GM20000 (cell line): ENCODE measurements around the gene SYNCRIP.

ENCODE experiments used
- DNase-seq: peaks from one replicate; pipeline ENCODE4 v3.0.0; 2012; ENCODE audit warnings: low spot score
- CTCF ChIP-seq: IDR thresholded peaks from 2 replicates; pipeline ENCODE4 v1.5.1; 2012; ENCODE audit warnings: mild to moderate bottlenecking, control low read depth; ENCODE audit errors: extremely low read depth, missing control alignments

Gene SYNCRIP

GRCh38 chr6:85612690-85613474, 29.8 kb downstream of the SYNCRIP start:
- no peak for DNase-seq
- no peak for TF ChIP-seq CTCF

DNA sequence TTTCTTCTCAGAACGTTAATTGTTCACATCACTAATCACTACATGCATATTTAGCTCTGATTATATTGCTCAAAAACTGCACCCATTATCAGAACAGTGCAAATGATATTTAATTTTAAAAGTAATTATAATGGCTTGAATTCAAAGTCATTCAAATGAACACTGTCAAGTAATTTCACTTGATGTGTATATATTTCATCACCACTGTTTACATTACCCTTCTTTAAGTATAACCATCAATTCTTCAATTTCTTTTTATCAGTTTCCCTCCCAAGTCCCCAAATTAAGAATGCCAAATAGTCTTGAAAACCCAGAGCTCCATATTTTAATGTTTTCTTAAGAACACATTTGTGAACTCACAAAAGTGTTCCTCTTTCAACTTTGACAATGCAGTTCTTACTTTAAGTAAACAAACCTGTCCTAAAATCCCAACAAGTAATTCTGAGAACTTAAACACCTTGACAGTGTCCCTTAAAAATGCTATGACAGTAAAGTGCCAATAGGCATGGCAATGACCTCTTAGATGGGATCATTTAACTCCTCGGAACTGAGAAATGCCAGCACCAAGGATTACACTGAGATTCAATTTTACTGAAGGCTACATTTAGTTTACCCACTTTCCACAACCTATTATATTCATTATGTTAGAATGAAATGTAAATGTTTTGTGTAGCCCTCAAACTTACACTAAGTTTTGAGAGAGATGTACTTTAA, 32.3 kb downstream of the SYNCRIP start:
- DNase-seq, result no peak
- TF ChIP-seq CTCF, result no peak

GRCh38 chr6:85602100-85602499, 40.6 kb downstream of the SYNCRIP start:
- no peak for TF ChIP-seq CTCF
- DNase-seq, result no peak

DNA sequence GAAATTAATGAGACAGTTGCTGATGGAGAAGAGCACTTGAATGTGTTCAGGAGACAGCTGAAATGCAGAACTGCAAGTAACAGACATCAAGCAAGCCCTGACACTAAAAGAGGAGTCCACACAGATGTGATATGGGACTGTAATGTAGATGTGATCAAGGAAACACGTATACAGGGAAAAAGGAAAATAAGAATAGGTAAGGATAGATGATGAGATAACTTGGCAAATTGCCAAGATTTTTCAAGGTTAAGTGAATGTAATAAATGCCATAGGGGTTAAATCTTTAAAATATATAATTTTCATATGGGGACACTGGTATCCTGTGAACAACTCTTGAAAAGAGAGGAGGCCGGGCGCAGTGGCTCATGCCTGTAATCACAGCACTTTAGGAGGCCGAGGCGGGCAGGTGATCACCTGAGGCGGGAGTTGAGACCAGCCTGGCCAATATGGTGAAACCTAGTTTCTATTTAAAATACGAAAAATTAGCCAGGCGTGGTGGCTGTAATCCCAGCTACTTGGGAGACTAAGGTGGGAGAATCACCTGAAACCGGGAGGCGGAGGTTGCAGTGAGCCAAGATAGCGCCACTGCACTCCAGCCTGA, 41.9 kb downstream of the SYNCRIP start:
- no peak for DNase-seq
- no peak for TF ChIP-seq CTCF

GRCh38 chr6:85594197-85594930, 48.3 kb downstream of the SYNCRIP start:
- peak; percentile 28 for DNase-seq
- TF ChIP-seq CTCF, result no peak

- no peak for TF ChIP-seq CTCF
Observed at GRCh38 chr6:85593438-85594196, 49.1 kb downstream of the SYNCRIP start, which contains the start of gene SNX14. Gene SNX14, minus strand, starts transcription at chr6:85593858. Its CDS starts 140 bp downstream, at chr6:85593718.

More at GRCh38 chr6:85593438-85594196, 49.1 kb downstream of the SYNCRIP start, which contains the start of gene SNX14:
- DNase-seq, result peak; percentile 92
